Measurements from ENCODE around the gene OR10D3. TPM values are rescaled to one million over a fixed set of nuclear protein-coding genes. Genes with fewer than 3 reads are reported as not detected.

Gene OR10D3
- polyA plus RNA-seq, 1 experiment, result not detected

GRCh38 chr11:124199702-124200101 lies 16.6 kb downstream of the OR10D3 start:
- no peak for TF ChIP-seq CTCF (IDR thresholded peaks at IDR 0.05; ENCODE audit: low read depth, low read length)
- peaks cover 6% of the 10 kb centered on the region; the same call in 1 of the 2 replicates for H3K9me3 ChIP-seq (ENCODE audit: control insufficient read depth, insufficient read depth, low read length)
- H3K4me3 ChIP-seq (ENCODE audit: low read depth, low read length), result no peak overlapping the region
- POLR2A ChIA-PET, result no interaction called here
- DNase-seq (ENCODE audit: low read depth, low spot score), result no peak
- no peak overlapping the region for H3K27ac ChIP-seq (ENCODE audit: low read depth, low read length)
- H3K27me3 ChIP-seq (ENCODE audit: control insufficient read depth, insufficient read depth, low read length), result no peaks in the 10 kb centered on the region
- CTCF ChIA-PET, result interaction anchor here (2.0 to 2.1 kb wide), 2 partner anchors 128 to 130 kb away, joined by 7 to 8 read pairs; no protein-coding TSS in a partner anchor

GRCh38 chr11:124200671-124201070 lies 17.5 kb downstream of the OR10D3 start:
- DNase-seq (ENCODE audit: low read depth, low spot score), result no peak
- no peak overlapping the region for H3K4me3 ChIP-seq (ENCODE audit: low read depth, low read length)
- CTCF ChIA-PET, result interaction anchor here (0.6 kb wide), 1 partner anchor 130 kb away, joined by 6 read pairs; no protein-coding TSS in a partner anchor
- TF ChIP-seq CTCF (IDR thresholded peaks at IDR 0.05; ENCODE audit: low read depth, low read length), result no peak
- POLR2A ChIA-PET, result no interaction called here
- peaks cover 6% of the 10 kb centered on the region; the same call in 1 of the 2 replicates for H3K9me3 ChIP-seq (ENCODE audit: control insufficient read depth, insufficient read depth, low read length)
- H3K27ac ChIP-seq (ENCODE audit: low read depth, low read length), result no peak overlapping the region
- H3K27me3 ChIP-seq (ENCODE audit: control insufficient read depth, insufficient read depth, low read length), result no peaks in the 10 kb centered on the region

GRCh38 chr11:124202951-124203350 lies 19.8 kb downstream of the OR10D3 start:
- DNase-seq (ENCODE audit: low read depth, low spot score), result no peak
- CTCF ChIA-PET, result interaction anchor here (0.9 kb wide), 1 partner anchor 8 kb away, joined by 5 read pairs; no protein-coding TSS in a partner anchor
- TF ChIP-seq CTCF (IDR thresholded peaks at IDR 0.05; ENCODE audit: low read depth, low read length), result no peak

GRCh38 chr11:124204008-124204407 lies 20.9 kb downstream of the OR10D3 start:
- no peak for TF ChIP-seq CTCF (IDR thresholded peaks at IDR 0.05; ENCODE audit: low read depth, low read length)
- peaks cover 6% of the 10 kb centered on the region; the same call in 1 of the 2 replicates for H3K9me3 ChIP-seq (ENCODE audit: control insufficient read depth, insufficient read depth, low read length)
- POLR2A ChIA-PET, result interaction anchor here (0.6 kb wide), 1 partner anchor 448 kb away, joined by 3 read pairs; no protein-coding TSS in a partner anchor
- no peak overlapping the region for H3K27ac ChIP-seq (ENCODE audit: low read depth, low read length)
- CTCF ChIA-PET, result no interaction called here
- no peaks in the 10 kb centered on the region for H3K27me3 ChIP-seq (ENCODE audit: control insufficient read depth, insufficient read depth, low read length)
- H3K4me3 ChIP-seq (ENCODE audit: low read depth, low read length), result no peak overlapping the region
- DNase-seq (ENCODE audit: low read depth, low spot score), result no peak

More at GRCh38 chr11:124202951-124203350, 19.8 kb downstream of the OR10D3 start:
- POLR2A ChIA-PET, result no interaction called here
- Histone ChIP-seq H3K4me3 (ENCODE audit: low read depth, low read length) (no peak overlapping the region), H3K27ac (ENCODE audit: low read depth, low read length) (no peak overlapping the region), H3K9me3 (ENCODE audit: control insufficient read depth, insufficient read depth, low read length) (peaks cover 6% of the 10 kb centered on the region; the same call in 1 of the 2 replicates), H3K27me3 (ENCODE audit: control insufficient read depth, insufficient read depth, low read length) (no peaks in the 10 kb centered on the region)

GRCh38 chr11:124207102-124207792 lies 24.1 kb downstream of the OR10D3 start:
- DNase-seq (ENCODE audit: low read depth, low spot score), result no peak
- no peaks in the 10 kb centered on the region for H3K27me3 ChIP-seq (ENCODE audit: control insufficient read depth, insufficient read depth, low read length)
- TF ChIP-seq CTCF (IDR thresholded peaks at IDR 0.05; ENCODE audit: low read depth, low read length), result no peak
- ChIA-PET POLR2A (no interaction called here), CTCF (interaction anchor here (1.2 kb wide), 1 partner anchor 138 kb away, joined by 4 read pairs; no protein-coding TSS in a partner anchor)
- H3K27ac ChIP-seq (ENCODE audit: low read depth, low read length), result no peak overlapping the region
- H3K4me3 ChIP-seq (ENCODE audit: low read depth, low read length), result no peak overlapping the region
- H3K9me3 ChIP-seq (ENCODE audit: control insufficient read depth, insufficient read depth, low read length), result no peaks in the 10 kb centered on the region
